ENCODE data around the gene SORCS2.

- TF ChIP-seq SIN3A (IDR thresholded peaks at IDR 0.05; ENCODE audit: borderline replicate concordance, insufficient read depth, low read depth, low read length) (no peak), POLR2AphosphoS5 (IDR thresholded peaks at IDR 0.05; ENCODE audit: low read depth, low read length) (no peak)
These were observed 86.6 kb downstream of the SORCS2 start for GRCh38 chr4:7278981-7279380.

Measured in Panc1 (cell line).